ENCODE measurements around the gene OXER1.

The OXER1 gene

DNA sequence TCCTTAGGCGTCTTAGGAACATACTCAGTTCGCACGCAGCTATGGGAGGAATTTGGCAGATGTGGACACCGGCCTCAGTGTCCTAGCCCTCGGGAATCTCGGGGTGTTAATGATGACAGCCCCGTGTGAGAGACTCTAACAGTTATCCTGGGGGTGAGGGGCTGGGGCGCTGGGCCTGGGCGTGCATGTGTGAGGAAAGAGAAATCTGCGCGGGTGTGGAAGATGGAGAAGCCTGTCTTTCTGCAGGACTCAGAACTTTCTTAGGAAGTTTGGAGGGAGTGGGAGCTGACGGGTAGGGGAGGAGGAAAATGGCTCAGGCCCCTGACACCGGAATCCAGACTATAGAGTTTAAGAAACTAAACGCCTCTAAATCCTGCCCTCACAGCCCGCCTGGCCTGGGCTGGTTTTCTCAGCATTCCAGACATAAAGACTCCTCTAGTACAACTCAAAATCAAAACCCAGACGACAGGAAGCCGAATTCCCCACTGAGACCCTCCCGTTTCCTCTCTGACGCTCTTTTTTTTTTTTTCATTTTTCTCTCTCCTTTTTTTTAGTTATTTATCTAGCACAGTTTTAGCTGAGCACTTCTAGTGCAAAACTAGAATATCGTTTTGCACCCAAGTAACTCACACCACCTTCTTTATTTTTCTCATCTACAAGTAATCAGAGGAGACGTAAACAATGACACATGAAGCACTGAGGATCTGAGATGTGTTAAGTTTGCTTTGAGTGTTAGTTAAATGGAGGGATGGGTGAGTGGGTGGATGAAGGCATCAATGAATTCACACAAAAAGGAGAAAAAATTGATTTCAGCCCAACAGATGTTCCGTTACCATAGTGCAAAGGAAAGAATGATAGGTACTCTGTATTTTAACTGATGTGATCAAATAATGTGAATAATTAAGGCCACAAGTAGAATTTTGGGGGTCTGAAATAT lies 29.7 kb upstream of the OXER1 start:
- no peak for DNase-seq (ENCODE audit: low spot score)

DNA sequence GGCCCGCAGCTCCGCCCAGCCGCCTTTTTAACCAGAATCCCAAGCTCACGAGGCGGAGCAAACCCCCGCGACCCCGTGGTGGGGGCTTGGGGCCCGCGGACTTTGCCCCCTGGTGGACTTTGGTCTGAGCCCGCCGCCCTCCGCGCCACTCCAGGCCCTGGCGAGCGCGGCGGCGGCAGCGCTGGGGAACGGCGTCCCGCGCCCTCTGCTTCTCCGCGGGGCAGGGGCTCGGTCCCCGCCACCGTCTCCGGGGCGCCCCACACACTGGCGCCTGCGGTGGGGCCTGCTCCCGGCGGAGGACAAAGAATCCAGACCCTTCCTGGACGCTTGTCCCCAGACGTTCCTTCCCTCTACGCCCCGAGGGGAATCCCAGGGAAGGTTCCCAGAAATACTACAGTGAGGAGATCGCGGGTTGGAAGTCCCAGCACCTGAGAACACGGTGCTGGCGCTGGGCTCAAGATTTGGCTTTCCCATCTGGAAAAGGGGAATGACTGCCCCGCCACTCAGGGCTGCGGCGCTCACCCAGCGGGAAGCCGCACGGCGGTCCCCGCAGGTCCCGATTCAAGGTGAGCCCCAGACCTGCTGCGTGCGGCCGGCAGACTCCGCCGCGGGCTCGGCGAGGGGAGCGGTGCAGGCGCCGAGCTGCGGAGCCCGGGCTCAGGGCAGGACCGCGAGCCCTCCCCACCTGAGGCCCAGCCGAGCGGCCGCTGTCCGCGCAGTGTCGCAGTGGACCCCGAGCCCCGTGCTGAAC lies 28.8 kb upstream of the OXER1 start, which contains the start of gene HAAO:
TSS of gene HAAO (minus strand) at position 1 of the 751 bp plus-strand sequence. CDS start 47 bp downstream, outside the sequence.
- DNase-seq (ENCODE audit: low spot score) = peak; percentile 82

DNA sequence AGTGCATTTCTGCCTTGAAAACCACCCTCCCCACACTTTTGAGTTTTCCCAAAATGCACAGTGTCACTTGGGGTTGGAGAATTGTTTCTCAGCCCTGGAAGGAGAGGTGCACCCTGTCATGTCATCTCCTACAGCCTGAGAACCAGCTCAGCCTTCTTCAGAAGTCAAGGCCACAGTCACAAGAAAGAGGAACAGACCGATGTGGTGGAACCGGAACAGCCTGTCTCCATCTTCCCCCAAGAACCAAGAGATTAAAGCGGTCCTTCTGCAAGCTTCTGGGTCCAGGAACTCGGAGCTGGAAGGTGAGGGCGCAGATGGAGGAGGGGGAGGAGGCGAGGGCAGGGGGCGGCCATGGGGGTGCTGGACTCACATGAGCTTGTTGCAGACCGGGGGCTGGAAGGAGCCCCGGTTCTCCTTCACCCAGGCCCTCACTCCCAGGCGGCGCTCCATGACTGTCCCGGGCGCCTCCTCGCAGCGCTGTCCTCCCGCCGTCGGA lies 28.2 kb upstream of the OXER1 start:
- no peak for DNase-seq (ENCODE audit: low spot score)

DNA sequence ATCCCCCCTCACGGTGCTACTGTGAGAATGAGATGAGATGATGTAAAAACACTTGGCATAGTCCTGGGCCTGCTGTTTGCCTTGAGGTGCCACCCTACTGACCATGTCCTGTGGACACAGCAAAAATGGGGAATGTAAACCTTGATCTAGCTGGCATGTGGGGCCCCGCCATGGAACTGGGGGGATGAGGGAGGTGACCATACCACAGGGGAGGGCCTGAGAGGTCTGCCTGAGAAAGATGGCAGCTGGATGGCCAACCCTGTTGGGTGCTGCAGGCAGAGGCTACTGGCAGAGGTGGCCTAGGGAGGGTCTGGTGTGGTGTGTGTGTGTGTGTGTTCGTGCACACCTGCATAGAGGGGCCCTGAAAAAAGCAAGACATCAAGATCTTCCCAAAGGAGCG lies 27.7 kb upstream of the OXER1 start:
- DNase-seq (ENCODE audit: low spot score) = no peak

DNA sequence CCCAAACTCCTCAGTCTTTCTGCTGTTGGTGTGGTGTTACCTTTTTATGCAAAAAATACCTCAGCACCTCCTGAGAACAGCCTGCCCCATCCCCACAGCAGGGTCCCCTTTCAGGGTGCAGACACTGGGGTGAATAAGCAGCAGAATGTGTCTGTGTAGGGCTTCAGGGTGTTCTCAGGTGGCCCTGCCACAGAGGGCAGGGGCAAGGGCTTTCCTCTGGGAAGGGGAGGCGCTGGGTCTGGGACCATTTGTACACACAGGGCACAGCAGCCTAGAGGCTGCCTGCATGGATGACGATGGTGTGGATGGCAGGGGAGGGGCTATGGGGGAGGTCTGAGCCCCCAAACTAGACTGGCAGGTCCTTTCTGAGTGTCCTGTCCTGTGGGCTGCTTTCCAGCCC lies 25.8 kb upstream of the OXER1 start:
- DNase-seq (ENCODE audit: low spot score) = no peak

DNA sequence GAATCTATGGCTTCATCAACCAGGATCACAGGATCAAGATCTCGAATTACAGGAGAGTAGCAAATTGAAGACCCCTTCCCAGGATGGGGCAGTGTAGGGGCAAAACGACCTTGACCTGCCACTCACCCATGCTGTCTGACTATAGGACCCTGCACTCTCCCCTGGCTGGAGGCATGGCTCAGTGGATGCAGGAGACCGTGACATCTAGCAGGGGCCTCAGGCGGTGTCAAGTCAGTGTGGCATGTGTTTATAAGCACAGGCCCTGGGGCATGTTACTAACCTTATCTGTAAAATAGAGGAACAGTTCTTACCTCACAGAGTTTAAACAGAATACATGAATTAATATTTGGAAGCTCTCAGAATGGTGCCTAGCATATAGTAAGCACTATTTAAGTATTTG lies 24.9 kb upstream of the OXER1 start:
- DNase-seq (ENCODE audit: low spot score) = no peak

DNA sequence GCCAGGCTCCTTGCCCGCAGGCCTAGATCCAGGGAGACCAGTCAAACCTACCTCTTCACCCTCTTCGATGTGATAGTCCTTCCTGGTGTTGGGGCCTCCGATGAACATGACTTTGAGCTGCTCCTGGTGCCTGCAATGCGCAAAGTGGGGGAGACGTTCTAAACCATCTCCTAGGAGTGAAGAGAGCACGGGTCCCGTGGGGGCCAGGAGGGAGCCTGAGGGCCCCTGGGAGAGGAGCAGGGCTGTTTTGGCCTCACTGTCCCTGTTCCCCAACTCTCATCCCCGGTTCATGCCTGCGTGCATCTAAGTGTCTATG lies 24.5 kb upstream of the OXER1 start:
- DNase-seq (ENCODE audit: low spot score) = no peak

DNA sequence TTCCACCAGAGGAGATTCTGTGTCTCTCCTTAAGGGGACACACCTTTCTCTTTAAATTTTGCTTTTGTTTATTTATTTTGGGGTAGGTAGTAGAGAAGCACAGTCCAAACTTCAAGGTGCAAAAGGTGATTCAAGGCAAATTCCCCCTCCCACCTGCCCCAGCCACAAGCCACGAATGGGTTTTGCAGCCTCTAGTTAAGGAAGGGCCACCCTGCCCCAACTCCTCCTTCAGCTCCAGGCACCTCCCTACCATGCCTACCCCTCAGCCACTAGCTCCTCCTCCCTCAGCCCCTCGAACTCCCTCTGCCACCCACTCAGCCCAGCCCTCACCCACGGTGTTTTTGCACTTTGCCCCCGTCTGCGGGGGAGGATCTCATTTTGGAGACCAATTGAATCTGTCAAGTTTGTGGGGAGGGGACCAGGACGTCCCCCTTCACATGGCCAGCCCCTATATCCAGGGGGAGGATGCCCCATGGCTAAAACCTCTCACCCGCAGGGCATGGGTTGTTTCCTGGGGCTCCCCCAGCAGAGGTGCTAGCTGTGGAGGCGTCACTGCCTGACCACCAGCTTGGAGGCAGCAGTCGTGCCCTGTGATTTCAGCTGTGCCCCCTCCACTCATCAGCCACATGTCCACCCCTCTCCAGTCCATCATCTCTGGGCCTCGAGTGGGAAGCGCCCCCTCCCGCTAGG lies 24.0 kb upstream of the OXER1 start:
- DNase-seq (ENCODE audit: low spot score) = no peak

DNA sequence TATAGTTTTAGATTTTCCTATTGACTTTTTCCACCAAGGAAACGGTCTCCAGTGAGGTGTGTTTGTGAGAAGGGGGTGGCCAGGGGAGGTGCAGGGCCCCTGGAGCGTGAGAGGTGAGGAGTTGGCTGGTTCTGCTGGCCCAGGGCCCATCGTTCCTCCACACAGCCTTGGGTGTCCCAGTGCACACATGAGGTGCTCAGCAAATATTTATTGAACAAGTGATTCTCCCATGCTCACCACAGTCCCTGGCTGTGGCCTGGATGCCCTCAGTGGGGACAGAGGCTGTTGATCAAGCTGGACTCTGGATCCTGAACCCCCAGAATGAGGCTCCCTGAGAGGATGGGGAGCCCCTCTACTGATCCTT lies 23.5 kb upstream of the OXER1 start:
- no peak for DNase-seq (ENCODE audit: low spot score)

DNA sequence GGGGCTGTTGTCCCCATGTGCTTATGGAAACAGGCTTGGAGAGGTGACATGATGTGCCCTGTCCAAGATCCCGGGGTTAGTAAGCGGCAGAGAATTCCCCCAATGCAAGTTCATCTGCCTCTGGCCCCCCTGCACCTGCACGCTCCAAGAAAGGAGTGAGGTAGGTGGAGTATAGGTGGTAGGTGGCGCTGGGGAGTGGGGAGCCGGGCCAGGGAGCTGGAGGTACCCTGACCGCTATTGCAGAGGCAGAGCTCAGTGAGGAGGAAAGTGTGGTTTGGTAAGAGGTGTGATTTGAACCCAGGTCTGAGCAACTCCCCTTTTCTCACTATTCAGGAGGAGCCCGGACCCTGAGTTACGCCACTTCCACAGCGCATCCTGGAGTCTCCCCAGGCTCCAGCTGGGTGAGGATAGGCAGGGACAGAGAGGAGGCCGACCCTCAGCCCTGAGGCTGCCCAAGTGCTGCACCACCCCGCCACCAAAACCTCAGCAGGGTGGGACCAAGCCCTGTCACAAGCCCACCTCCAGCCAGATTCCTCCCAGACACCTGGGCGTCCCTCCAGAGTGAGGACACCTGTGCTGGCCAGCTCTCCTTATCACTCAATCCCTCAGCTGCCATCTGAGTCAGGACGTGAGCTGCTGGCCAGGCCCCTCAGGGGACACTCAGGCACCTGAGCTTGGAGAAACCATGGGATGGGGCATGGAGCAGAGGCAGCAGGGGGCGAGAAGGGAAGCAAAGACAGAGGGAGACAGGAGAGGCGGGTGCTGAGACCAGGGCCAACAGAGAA lies 22.8 kb upstream of the OXER1 start:
- no peak for DNase-seq (ENCODE audit: low spot score)

DNA sequence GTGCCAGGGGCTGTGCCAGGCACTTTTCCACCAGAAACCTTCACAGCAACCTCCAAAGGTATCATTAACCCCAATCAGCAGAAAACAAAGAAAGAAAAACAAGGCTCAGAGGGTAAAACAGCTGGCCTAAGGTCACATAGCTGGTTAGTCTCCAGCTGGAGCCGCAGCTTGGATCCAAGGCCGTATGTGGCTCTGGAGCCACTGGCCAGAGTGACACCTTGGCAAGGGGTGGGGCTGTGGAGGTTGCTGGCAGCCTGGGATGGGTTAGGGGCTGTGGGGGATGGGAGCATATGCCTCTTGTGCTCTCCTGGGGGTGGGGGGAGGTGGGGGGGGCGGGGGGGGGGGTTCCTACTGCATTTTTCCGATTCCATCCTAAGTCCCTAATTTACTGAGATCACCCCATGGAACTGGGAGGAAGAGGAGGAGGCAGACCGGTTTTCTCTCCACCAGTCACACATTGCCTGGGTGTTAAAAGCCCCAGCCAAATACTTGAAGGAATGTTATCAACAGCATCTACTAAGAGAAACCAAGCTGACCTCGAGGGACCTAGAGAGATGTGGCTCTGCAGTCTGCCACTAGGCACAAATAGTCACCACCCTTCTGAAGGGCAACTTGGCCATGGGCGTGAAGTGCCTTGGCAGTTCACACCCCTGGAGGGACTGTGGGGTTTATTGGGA lies 20.4 kb upstream of the OXER1 start:
- DNase-seq (ENCODE audit: low spot score) = no peak

DNA sequence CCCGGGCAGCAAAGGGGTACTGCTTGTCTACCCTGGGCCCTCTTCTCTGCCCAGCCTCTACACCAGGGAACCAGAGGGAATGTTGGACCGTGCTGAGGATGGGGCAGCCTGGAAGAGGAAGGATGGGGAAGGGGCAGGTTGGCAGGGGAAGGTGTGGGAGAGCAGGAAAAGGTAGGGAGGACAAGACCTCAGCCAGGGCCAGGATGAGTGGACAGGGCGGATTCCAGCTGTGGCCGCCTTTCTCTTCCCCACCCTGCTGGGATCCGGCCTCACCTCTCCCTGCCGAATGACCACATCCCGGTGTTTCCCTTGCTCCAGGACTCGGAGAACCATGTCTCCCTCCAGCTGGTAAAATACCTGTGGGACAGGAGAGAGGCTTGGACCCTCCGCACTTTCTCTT lies 19.6 kb upstream of the OXER1 start:
- DNase-seq (ENCODE audit: low spot score) = no peak

DNA sequence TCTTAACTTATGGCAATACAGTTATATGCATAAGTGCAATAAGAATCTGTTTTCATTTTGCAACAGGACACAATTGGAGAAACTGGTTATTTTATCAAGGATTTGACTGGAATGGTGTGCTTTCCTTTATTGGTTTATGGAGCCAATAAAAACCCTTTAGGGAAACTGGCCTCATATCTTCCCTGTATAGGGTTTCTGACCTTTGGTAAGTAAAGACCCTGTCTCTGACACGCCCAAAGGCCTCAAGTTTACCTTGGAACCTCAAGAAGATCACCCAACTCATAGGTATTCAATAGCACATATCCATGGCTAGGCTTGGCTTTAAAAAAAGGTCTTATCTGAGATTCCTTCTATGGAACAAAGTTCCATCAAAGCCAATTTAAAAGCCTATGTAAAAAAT lies 17.2 kb upstream of the OXER1 start:
- no peak for DNase-seq (ENCODE audit: low spot score)

DNA sequence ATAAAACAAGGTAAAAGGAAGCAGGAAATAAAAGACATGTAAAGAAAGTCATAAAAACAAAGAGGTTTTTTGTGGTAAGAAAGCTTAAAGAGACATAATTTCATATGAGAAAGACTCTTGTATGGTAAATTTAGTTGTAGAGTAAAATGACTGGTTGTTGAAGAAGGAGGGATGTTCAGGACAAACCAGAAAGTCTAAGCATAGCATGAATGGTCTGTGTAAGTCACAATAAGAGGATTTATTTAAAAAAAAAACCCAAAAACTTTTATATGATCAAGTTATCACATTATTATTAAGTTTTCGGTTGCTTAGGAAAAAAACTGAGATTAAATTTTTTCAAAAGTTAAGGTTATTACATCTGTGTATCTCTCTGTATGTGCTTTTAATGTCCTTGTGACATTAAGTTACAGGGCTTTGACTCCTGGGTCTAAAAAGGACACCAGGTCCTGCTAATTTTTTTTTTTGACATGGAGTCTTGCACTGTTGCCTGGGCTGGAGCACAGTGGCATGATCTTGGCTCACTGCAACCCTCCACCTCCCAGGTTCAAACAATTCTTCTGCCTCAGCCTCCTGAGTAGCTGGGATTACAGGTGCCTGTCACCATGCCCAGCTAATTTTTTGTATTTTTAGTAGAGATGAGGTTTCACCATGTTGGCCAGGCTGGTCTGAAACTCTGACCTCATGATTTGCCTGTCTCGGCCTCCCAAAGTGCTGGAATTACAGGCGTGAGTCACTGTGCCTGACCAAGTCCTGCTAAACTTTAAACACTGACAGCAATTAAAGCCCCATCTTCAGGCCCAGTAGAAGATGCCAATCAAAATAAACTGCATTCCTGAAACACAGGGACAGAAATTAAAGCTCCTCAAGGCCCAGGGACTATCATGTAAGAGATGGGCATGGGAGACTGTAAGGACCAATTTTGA lies 14.2 kb upstream of the OXER1 start:
- DNase-seq (ENCODE audit: low spot score) = no peak

DNA sequence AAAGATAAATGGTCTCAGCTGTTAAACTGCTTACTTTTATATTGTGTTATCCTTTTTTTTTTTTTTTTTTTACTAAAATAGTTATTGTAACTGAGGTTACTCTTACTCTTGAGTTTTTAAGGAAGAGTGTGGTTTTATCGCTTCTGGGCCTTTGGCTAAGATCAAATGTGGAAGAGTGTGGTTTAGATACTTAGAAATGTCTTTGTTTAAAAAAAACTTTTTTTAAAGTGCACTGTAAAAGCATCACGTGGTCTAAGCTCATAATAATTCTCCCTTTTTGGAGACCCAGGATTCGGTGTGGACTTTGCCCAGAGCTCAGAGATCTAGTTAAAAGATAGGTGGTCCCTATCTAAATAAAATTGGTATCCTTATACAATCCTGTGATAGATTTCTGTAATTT lies 11.9 kb upstream of the OXER1 start:
- DNase-seq (ENCODE audit: low spot score) = no peak

DNA sequence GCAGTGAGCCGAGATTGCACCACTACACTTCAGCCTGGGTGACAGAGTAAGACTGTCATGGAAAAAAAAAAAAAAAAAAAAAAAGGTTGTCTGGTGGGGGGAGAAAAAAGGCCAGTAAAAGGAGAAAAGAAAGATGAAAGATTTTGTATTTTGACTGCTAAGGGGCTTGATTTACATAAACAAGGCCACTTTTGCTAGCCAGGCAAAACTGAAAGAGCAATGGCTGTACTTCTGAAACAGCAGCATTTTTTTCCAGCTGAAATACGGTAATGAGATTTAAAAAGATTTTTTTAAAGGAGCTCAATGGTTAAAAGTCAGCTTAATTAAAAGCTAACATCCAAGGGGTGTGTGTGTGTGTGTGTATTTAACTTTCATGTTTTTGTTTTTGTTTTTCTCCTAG lies 11.3 kb upstream of the OXER1 start:
- DNase-seq (ENCODE audit: low spot score) = no peak

DNA sequence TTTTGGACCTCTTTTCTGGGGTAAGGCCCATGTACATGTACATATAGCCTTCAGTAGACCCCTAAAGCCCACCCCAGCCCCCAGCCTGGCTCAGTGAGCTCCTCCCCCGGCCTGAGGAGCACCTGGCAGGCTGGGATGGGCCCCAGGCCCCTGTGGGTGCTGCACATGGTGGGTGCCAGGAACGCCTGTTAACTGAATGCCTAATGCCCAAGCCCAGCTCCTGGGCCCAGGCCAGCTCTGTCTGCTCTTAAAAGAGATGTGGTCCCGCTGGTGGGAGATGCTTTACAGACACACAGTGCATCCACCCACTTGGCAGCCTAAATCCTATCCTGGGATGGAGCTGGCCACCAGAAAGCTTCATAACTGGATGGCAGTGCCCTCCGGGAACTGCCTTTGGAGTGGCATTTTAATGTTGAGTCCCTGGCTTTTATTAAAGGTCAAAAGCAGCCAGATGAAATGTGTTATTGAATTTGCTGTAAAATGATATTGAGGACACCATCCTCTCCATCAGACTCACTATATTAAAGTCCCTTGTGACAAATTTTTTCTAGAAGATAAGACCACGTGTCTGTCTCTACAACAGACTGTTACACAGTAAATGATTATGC lies 7.7 kb upstream of the OXER1 start:
- DNase-seq (ENCODE audit: low spot score) = no peak

DNA sequence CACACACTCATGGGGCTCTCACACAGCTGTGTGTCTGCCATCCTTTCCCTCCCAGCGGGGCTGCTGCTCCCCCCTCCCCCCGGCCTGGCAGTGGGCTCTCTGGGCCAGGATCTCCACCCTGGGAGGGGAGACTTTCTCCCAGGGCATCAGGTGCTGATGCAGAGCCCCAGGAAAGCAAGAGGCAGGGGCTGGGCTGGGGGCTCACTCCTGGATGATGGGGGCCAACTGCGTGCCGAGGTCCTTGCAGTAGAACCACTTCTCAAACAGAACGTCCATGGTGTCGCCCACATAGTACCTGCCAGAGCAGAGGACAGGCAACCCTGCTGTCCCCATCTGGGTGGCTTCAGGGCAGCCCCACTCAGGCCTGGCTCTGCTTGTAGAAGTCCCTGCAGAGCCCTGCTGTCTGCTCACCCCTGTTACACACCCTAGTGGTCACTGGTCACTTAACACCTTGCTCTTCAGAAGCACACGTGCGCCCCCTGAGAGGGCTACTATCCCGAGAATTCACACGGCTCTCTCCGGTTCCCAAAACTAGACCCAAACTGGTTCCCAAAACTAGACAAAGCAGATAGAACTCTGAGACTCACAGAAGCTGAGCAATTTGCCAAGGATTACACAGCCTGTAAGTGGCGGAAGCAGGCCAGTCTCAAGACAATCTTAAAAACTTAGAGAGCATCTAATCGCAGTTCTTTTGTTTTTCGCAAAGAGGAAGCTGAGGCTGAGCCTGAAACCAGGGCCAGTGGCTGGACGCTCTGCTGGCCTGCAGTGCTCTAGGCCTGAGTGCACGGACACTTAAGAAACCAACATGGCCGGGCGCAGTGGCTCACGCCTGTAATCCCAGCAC lies 6.6 kb upstream of the OXER1 start:
- no peak for DNase-seq (ENCODE audit: low spot score)
